Kidney (tissue), 14 donors: ENCODE measurements around the gene TMEM54. TPM values are rescaled to one million over a fixed set of nuclear protein-coding genes. Genes with fewer than 3 reads are reported as not detected.
"Not testable (repeated sequence)": the region's sequence is repeated elsewhere in the genome, so short reads cannot be mapped to it uniquely, and the experiment has no call there.

Source experiments
- DNase-seq, 5 donors: peaks; one replicate each; pipeline ENCODE4 v3.0.0-alpha.2; 2013 to 2020
- FAIRE-seq: peaks from 2 replicates; lab custom pipeline; 2012; peaks lifted over from hg19 to GRCh38; lab: Jason Lieb, UNC
- H3K27ac ChIP-seq, 2 donors: one replicate each; pipeline ENCODE4 v1.7.0; 2013; ENCODE audit warnings: low read depth in 2 of 2, low read length in 2 of 2, inconsistent platforms in 1 of 2
- H3K27me3 ChIP-seq: one replicate; pipeline ENCODE4 v1.7.1; 2013; ENCODE audit warnings: low read length, inconsistent platforms; ENCODE audit not compliant: control insufficient read depth, insufficient read depth
- H3K36me3 ChIP-seq, 3 donors: one replicate each; pipeline versions ENCODE4 v1.7.0 to v1.7.1; 2013; ENCODE audit warnings: low read length in 3 of 3, control low read depth in 1 of 3, inconsistent platforms in 1 of 3; ENCODE audit not compliant: insufficient read depth in 3 of 3, control insufficient read depth in 2 of 3
- H3K4me1 ChIP-seq, 3 donors: one replicate each; pipeline versions ENCODE4 v1.7.0 to v1.7.1; 2013; ENCODE audit warnings: low read length in 3 of 3, inconsistent platforms in 1 of 3, low read depth in 1 of 3; ENCODE audit not compliant: control insufficient read depth in 2 of 3, insufficient read depth in 2 of 3
- H3K4me3 ChIP-seq, 3 donors: one replicate each; pipeline versions ENCODE4 v1.7.0 to v1.8.1; 2013; ENCODE audit warnings: low read length in 3 of 3, control low read depth in 1 of 3, inconsistent platforms in 1 of 3
- H3K9ac ChIP-seq, 3 donors: one replicate each; pipeline versions ENCODE4 v1.7.0 to v1.7.1; 2013; ENCODE audit warnings: low read length in 3 of 3, control low read depth in 1 of 3, inconsistent platforms in 1 of 3
- H3K9me3 ChIP-seq, 3 donors: one replicate each; pipeline versions ENCODE4 v1.7.0 to v1.7.1; 2013; ENCODE audit warnings: low read length in 3 of 3, control low read depth in 1 of 3, inconsistent platforms in 1 of 3; ENCODE audit not compliant: control insufficient read depth in 2 of 3, insufficient read depth in 1 of 3
- intact Hi-C: fragments of 100-400 bp; cut with DNase I; formaldehyde crosslinking; loops from one replicate; pipeline ENCODE4 v1.11.1; 2022
- polyA plus RNA-seq: library from polyadenylated mRNA; stranded (reverse); fragments of 350-450 nt; fragmentation: Illumina TruSeq; extraction: RNeasy Lipid Tissue Mini Kit (QIAGEN cat#74804); gene quantifications from one replicate; pipeline ENCODE4 v1.2.3, GENCODE V29; 2014; ENCODE audit warnings: low read depth, low replicate concordance; ENCODE audit not compliant: insufficient read depth
- total RNA-seq: library from RNA; stranded (reverse); fragmentation: NEBNext Ultra II Directional; extraction: Animal tissue kit (Norgen Biotek cat#: 25700); gene quantifications from one replicate; pipeline ENCODE4 v1.2.1, GENCODE V29; 2021
- TF ChIP-seq, protein P1 (sequence below): IDR thresholded peaks from 3 replicates; pipeline ENCODE4 v1.5.1; 2012; ENCODE audit warnings: mild to moderate bottlenecking, moderate library complexity, borderline replicate concordance; ENCODE audit not compliant: insufficient read depth; ENCODE audit errors: extremely low read depth
- donor health status: control.
- donor health status: control.
- donor health status: control.
- donor health status: control.
- donor health status: control.
- donor health status: DM: yes; HTN: yes; CAD: no.
- donor health status: Normal renal cell carcinoma (clear cell type).

TMEM54 gene
- total and polyA plus RNA-seq, 2 donors from 2014 or later, result 45.9 to 55.2 TPM

GRCh38 chr1:32907435-32907834 is 6.2 kb upstream of the TMEM54 start:
- DNase-seq (peak in 3 of 5 donors; percentile 44 to 84 (median 76)), FAIRE-seq (no peak)
- Histone ChIP-seq H3K9me3 (no peaks in the 10 kb centered on the region), H3K27ac (no peak overlapping the region), H3K36me3 (no peaks in the 10 kb centered on the region), H3K4me1 (no peaks in the 10 kb centered on the region), H3K9ac (no peak overlapping the region), H3K27me3 (no peaks in the 10 kb centered on the region), H3K4me3 (no peak overlapping the region)
- intact Hi-C loops, result no loop called here
- TF ChIP-seq, protein P1, sequence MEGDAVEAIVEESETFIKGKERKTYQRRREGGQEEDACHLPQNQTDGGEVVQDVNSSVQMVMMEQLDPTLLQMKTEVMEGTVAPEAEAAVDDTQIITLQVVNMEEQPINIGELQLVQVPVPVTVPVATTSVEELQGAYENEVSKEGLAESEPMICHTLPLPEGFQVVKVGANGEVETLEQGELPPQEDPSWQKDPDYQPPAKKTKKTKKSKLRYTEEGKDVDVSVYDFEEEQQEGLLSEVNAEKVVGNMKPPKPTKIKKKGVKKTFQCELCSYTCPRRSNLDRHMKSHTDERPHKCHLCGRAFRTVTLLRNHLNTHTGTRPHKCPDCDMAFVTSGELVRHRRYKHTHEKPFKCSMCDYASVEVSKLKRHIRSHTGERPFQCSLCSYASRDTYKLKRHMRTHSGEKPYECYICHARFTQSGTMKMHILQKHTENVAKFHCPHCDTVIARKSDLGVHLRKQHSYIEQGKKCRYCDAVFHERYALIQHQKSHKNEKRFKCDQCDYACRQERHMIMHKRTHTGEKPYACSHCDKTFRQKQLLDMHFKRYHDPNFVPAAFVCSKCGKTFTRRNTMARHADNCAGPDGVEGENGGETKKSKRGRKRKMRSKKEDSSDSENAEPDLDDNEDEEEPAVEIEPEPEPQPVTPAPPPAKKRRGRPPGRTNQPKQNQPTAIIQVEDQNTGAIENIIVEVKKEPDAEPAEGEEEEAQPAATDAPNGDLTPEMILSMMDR, result no peak

GRCh38 chr1:32906654-32907053 is 5.5 kb upstream of the TMEM54 start:
- no peak overlapping the region for H3K4me3 ChIP-seq
- no peaks in the 10 kb centered on the region for H3K36me3 ChIP-seq
- H3K4me1 ChIP-seq, result peaks cover 0 to under 1% (median 0%) of the 10 kb centered on the region in 3 donors
- no peak overlapping the region for H3K27ac ChIP-seq
- no peaks in the 10 kb centered on the region for H3K9me3 ChIP-seq
- intact Hi-C loops, result no loop called here
- FAIRE-seq, result no peak
- H3K9ac ChIP-seq, result no peak overlapping the region
- no peak for DNase-seq
- TF ChIP-seq, protein P1, result no peak
- H3K27me3 ChIP-seq, result no peaks in the 10 kb centered on the region

- H3K4me1 ChIP-seq, H3K27ac ChIP-seq, FAIRE-seq, H3K9me3 ChIP-seq, H3K27me3 ChIP-seq, H3K4me3 ChIP-seq, DNase-seq, H3K9ac ChIP-seq, H3K36me3 ChIP-seq, intact Hi-C loops: not testable (repeated sequence)
These were observed 4.4 kb upstream of the TMEM54 start for GRCh38 chr1:32905588-32905987.

DNA sequence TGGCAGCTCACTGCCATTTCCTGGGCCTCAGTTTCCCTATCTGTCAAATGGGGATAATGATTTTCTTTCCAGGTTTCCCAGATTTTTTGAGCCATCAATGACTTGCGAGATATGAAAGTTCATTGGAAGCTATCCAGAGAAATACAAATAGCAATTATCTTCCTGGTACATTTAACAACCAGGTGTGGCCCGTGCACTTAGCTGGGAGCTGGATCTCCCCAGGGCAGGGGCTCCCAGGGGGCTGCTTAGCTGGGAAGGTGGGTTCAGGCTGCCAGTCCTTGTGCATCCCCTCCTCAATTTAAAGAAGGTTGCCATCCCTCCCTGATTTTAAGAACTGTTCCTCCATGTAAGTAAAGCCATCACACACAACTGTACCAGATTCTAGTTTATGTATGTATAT is 3.6 kb upstream of the TMEM54 start:
- H3K27ac ChIP-seq, result no peak overlapping the region
- intact Hi-C loops, result no loop called here
- H3K36me3 ChIP-seq, result no peaks in the 10 kb centered on the region
- H3K9me3 ChIP-seq, result no peaks in the 10 kb centered on the region
- TF ChIP-seq, protein P1, result no peak
- DNase-seq (no peak), FAIRE-seq (no peak)
- no peaks in the 10 kb centered on the region for H3K27me3 ChIP-seq
- H3K4me3 ChIP-seq, result no peak overlapping the region
- no peak overlapping the region for H3K9ac ChIP-seq
- H3K4me1 ChIP-seq, result peaks cover 0 to 8% (median 0%) of the 10 kb centered on the region in 3 donors
